Glutamatergic neuron (in vitro differentiated cells): ENCODE data around the gene ZBTB7C. TPM values are rescaled to one million over a fixed set of nuclear protein-coding genes. Genes with fewer than 3 reads are reported as not detected.

ENCODE experiments used
- DNase-seq: peaks from one replicate; pipeline ENCODE4 v3.0.0; 2022
- H3K27ac Mint-ChIP-seq: one replicate; pipeline ENCODE4 v1.8.0; 2020; ENCODE audit warnings: mild to moderate bottlenecking, mixed read lengths, inconsistent platforms; ENCODE audit not compliant: unreplicated experiment
- H3K27me3 Mint-ChIP-seq: one replicate; pipeline ENCODE4 v1.8.0; 2020; ENCODE audit warnings: mild to moderate bottlenecking, moderate library complexity, mixed read lengths, inconsistent platforms; ENCODE audit not compliant: unreplicated experiment
- H3K36me3 Mint-ChIP-seq: one replicate; pipeline ENCODE4 v1.8.0; 2020; ENCODE audit warnings: mild to moderate bottlenecking, mixed read lengths, inconsistent platforms; ENCODE audit not compliant: unreplicated experiment
- H3K4me1 Mint-ChIP-seq: one replicate; pipeline ENCODE4 v1.8.0; 2020; ENCODE audit warnings: mild to moderate bottlenecking, low read depth, mixed read lengths, inconsistent platforms; ENCODE audit not compliant: unreplicated experiment
- H3K4me3 Mint-ChIP-seq: one replicate; pipeline ENCODE4 v1.8.0; 2020; ENCODE audit warnings: mild to moderate bottlenecking, mixed read lengths, inconsistent platforms; ENCODE audit not compliant: unreplicated experiment
- H3K9me3 Mint-ChIP-seq: one replicate; pipeline ENCODE4 v1.8.0; 2020; ENCODE audit warnings: mild to moderate bottlenecking, moderate library complexity, mixed read lengths, inconsistent platforms; ENCODE audit not compliant: unreplicated experiment
- total RNA-seq: library from RNA; stranded (reverse); fragmentation: NEBNext Ultra II Directional; extraction: Animal tissue kit (Norgen Biotek cat#: 25700); gene quantifications from one replicate; pipeline ENCODE4 v1.2.1, GENCODE V29; 2021; ENCODE audit not compliant: unreplicated experiment
- TF ChIP-seq, protein P1 (sequence below): fragments of 200-600 bp; sonication (generic); IDR thresholded peaks from one replicate; pipeline ENCODE4 v1.5.0; 2021; ENCODE audit not compliant: partially characterized antibody, unreplicated experiment

The ZBTB7C gene
- total RNA-seq, 1 donor from 2014 or later: 10.6 TPM

DNA sequence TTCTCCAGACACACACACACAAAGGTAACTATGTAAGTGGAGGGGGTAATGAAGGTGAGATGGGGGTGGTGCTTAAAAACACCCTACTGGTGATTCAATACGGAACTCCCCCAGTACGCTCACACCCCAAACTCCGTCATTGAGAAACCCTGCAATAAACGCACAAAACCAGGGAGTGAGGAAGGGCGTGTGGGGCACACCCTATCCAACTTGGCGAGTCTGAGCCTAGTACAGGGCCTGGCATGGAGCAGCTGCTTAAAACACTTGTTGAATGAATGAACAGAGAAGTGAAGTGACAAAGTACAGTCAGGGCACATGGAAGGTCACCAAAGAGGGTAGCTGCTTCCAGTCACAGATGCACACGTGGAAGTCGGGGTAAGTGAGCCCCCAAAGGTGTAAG lies 331.9 kb downstream of the ZBTB7C start:
- Mint-ChIP-seq H3K4me3 (no peak overlapping the region), H3K36me3 (no peaks in the 10 kb centered on the region), H3K27me3 (peaks cover 2% of the 10 kb centered on the region)

DNA sequence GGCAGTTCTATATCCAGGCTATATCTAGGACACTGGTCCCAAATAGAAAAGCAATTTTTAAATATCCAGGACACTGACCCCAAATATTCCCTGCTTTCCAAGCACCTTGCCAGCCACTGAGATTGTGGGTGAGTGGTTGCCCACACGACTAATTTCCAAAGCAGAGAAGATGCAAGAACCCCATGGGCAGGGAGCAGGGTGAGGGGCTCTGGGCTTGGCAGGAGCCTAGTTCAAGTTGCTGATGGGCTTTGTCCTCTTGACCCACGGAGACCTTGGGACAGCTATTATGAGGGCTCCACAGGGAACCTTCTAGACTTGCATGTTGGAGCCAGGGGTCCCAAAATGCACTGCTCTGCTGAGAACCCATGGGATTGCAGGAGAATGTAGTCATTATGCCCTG lies 332.7 kb downstream of the ZBTB7C start:
- peaks cover 4% of the 10 kb centered on the region for H3K27me3 Mint-ChIP-seq
- H3K4me1 Mint-ChIP-seq: peaks cover 15% of the 10 kb centered on the region
- TF ChIP-seq, protein P1, sequence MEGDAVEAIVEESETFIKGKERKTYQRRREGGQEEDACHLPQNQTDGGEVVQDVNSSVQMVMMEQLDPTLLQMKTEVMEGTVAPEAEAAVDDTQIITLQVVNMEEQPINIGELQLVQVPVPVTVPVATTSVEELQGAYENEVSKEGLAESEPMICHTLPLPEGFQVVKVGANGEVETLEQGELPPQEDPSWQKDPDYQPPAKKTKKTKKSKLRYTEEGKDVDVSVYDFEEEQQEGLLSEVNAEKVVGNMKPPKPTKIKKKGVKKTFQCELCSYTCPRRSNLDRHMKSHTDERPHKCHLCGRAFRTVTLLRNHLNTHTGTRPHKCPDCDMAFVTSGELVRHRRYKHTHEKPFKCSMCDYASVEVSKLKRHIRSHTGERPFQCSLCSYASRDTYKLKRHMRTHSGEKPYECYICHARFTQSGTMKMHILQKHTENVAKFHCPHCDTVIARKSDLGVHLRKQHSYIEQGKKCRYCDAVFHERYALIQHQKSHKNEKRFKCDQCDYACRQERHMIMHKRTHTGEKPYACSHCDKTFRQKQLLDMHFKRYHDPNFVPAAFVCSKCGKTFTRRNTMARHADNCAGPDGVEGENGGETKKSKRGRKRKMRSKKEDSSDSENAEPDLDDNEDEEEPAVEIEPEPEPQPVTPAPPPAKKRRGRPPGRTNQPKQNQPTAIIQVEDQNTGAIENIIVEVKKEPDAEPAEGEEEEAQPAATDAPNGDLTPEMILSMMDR: no peak
- no peak overlapping the region for H3K4me3 Mint-ChIP-seq
- DNase-seq: no peak
- H3K36me3 Mint-ChIP-seq: no peaks in the 10 kb centered on the region
- H3K9me3 Mint-ChIP-seq: peaks cover 5% of the 10 kb centered on the region
- H3K27ac Mint-ChIP-seq: no peak overlapping the region

More for the DNA sequence above, 331.9 kb downstream of the ZBTB7C start:
- TF ChIP-seq, protein P1: no peak
- Mint-ChIP-seq H3K4me1 (peaks cover 15% of the 10 kb centered on the region), H3K9me3 (peaks cover 5% of the 10 kb centered on the region), H3K27ac (no peak overlapping the region)
- DNase-seq: no peak

DNA sequence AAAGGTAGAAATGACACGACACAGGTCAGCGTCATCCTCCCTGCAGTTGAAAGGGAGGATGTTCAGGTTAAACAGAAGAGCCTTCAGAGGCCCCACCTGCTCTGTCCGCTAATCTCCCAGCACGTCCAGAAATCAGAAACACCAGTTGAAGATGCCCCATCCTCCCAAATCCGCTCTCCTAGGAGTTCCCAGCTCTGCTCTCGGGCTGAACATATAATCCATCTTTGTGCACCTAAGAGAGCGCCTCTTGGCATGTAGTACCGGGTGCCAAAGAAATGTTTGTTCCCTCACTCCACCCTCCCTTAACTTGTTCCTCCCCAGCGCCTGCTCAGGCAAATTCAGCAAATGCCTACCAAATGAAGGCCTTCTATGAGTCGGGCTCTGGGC lies 333.5 kb downstream of the ZBTB7C start:
- TF ChIP-seq, protein P1: no peak
- peaks cover 5% of the 10 kb centered on the region for H3K27me3 Mint-ChIP-seq

DNA sequence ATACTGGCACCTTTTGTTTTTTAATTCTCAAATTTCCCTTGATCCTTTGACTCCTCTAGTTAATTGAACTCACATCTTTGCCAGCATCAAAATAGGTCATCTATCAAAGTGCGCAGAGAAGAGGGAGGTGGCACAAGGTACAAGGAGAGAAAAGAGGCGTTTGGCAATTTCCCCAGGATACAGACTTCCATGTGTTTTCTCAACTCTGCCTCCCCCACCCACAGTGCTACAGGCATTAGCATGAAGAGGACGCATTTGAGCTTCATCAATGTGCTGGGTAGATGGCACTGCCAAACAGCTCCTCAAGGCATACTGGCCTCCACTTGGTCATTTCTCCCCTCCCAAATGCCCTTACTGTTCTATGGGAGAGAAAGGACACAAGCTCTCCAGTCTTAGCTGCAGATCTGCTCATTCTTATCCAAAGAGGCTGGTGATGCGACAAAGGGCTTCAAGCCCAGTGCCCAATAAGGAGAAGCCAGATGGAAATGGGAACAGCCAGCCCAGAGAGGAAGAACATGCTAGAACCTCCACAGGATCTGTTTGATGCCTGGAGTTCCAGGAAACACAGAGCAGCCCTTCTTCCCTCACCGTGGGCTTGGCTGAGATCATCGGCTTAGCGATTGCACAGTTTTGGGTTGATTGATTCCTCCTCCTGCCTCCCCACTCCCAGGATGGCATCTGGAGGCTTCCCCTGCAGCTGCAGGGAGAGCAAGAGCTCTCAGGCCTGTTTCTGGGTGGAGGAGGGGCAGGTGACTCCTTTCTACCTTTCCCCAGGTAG lies 334.1 kb downstream of the ZBTB7C start:
- peaks cover 6% of the 10 kb centered on the region for H3K4me1 Mint-ChIP-seq

More for the DNA sequence above, 333.5 kb downstream of the ZBTB7C start:
- peaks cover 12% of the 10 kb centered on the region for H3K4me1 Mint-ChIP-seq
- H3K27ac Mint-ChIP-seq: no peak overlapping the region
- no peak for DNase-seq
- peaks cover 5% of the 10 kb centered on the region for H3K9me3 Mint-ChIP-seq
- H3K36me3 Mint-ChIP-seq: no peaks in the 10 kb centered on the region
- H3K4me3 Mint-ChIP-seq: no peak overlapping the region

More for the DNA sequence above, 334.1 kb downstream of the ZBTB7C start:
- Mint-ChIP-seq H3K27ac (no peak overlapping the region), H3K4me3 (no peak overlapping the region), H3K27me3 (peaks cover 5% of the 10 kb centered on the region), H3K9me3 (peaks cover 5% of the 10 kb centered on the region), H3K36me3 (no peaks in the 10 kb centered on the region)
- TF ChIP-seq, protein P1: no peak
- DNase-seq: no peak
